ENCODE results near the gene ZNF282. TPM values are rescaled to one million over a fixed set of nuclear protein-coding genes. Genes with fewer than 3 reads are reported as not detected.
A peak's percentile ranks its signal among the peaks of the same experiment; 100 is the strongest.

The ZNF282 gene
- total and polyA plus RNA-seq, 9 of the 15 experiments (the other 6 are each of a cell fraction or from before 2014, with no cell fraction given): 0.76 to 58.6 (median 17.4) TPM

DNA sequence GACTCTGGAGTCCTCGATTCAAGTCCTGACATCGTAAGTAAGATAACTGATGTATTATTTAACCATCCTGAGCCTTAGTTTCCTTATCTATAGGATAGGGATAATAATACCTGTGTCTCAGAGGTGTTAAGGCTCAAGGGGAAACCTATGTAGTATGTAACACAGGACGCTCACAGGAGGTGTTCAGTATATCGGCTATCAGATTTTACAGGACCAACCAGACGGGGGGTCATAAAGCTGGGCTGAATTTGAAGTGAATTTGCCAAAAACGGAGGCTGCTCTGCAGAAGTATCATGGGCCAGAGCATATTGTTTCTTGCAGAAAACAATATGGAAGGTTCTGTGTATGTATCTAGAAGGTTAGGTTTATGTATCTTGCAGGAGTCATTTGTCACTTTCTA lies 11.1 kb upstream of the ZNF282 start:
- H3K4me2 ChIP-seq (ENCODE audit: insufficient read depth, low read length): no peak overlapping the region
- no peak overlapping the region for H2AFZ ChIP-seq (ENCODE audit: low read depth, low read length)
- no peak overlapping the region for H3K4me3 ChIP-seq
- intact Hi-C loops (cut with micrococcal nuclease) (no loop called here), in situ Hi-C loops (cut with MboI) (no loop called here)
- no peaks in the 10 kb centered on the region for H3K79me2 ChIP-seq (ENCODE audit: control insufficient read depth, insufficient read depth, low read length)
- no TSS peak for BruUV-seq (replicated peaks)
- WGBS (ENCODE audit: insufficient coverage, low coverage, missing lambda C conversion rate): 76% methylated on average over 6 of the region's 6 CpGs
- ATAC-seq: no peak
- H4K20me1 ChIP-seq (replicated peaks; ENCODE audit: control insufficient read depth, insufficient read depth, low read length): no peaks in the 10 kb centered on the region
- DNase-seq (ENCODE audit: extremely low read depth in 1 of 4, low spot score in 3 of 4): no peak
- no peaks in the 10 kb centered on the region for H3K9me1 ChIP-seq (ENCODE audit: control insufficient read depth, insufficient read depth, low read length)
- ChIA-PET CTCF (ENCODE audit: low intra/inter-chr PET ratio) (no interaction called here), POLR2A (interaction anchor here (1.1 to 2.9 kb wide), 3 partner anchors 9 to 19 kb away, joined by 3 to 12 read pairs (median 4); partner anchors contain the start of gene ZNF282)
- H3K9ac ChIP-seq (ENCODE audit: insufficient read depth in 1 of 2, low read depth in 2 of 2, low read length in 2 of 2): no peak overlapping the region
- peaks cover 0 to 2% of the 10 kb centered on the region in 2 experiments; a peak in 1 of 5 replicates for H3K4me1 ChIP-seq (replicated peaks in 1 of 2; ENCODE audit: control insufficient read depth in 2 of 2, insufficient read depth in 2 of 2, low read length in 2 of 2)
- peaks cover 33% of the 10 kb centered on the region for H3K36me3 ChIP-seq (ENCODE audit: control insufficient read depth, insufficient read depth, low read length)
- no peak overlapping the region for H3K27ac ChIP-seq (ENCODE audit: extremely low read depth, low read depth, low read length)
- H3K27me3 ChIP-seq (ENCODE audit: control insufficient read depth in 2 of 2, insufficient read depth in 2 of 2, low read length in 2 of 2): no peaks in the 10 kb centered on the region
- H3K9me3 ChIP-seq (replicated peaks; ENCODE audit: control insufficient read depth, insufficient read depth, low read depth, low read length): no peaks in the 10 kb centered on the region
- FAIRE-seq: no peak
- no peak for TF ChIP-seq OTX1 (CRISPR knock-in tag; IDR thresholded peaks at IDR 0.05)
- no peak for TF ChIP-seq CHD4 (IDR thresholded peaks at IDR 0.05; ENCODE audit: insufficient read depth, insufficient replicate concordance, low read depth, low read length, poor library complexity, severe bottlenecking)
- 0 out of 2 replicates have a peak, but pooled peaks have one; percentile 29 for TF ChIP-seq POLR2AphosphoS5 (IDR thresholded peaks at IDR 0.05; ENCODE audit: control insufficient read depth, insufficient read depth, low read depth, low read length)
- TF ChIP-seq, protein P1, sequence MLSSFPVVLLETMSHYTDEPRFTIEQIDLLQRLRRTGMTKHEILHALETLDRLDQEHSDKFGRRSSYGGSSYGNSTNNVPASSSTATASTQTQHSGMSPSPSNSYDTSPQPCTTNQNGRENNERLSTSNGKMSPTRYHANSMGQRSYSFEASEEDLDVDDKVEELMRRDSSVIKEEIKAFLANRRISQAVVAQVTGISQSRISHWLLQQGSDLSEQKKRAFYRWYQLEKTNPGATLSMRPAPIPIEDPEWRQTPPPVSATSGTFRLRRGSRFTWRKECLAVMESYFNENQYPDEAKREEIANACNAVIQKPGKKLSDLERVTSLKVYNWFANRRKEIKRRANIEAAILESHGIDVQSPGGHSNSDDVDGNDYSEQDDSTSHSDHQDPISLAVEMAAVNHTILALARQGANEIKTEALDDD (IDR thresholded peaks at IDR 0.05): no peak
- peak; percentile 45; the same call in 1 of the 2 replicates for TF ChIP-seq POLR2AphosphoS2 (IDR thresholded peaks at IDR 0.05; ENCODE audit: low read length)
- no peak for TF ChIP-seq ZFPM2 (CRISPR knock-in tag; IDR thresholded peaks at IDR 0.05)
- TF ChIP-seq, protein P2, sequence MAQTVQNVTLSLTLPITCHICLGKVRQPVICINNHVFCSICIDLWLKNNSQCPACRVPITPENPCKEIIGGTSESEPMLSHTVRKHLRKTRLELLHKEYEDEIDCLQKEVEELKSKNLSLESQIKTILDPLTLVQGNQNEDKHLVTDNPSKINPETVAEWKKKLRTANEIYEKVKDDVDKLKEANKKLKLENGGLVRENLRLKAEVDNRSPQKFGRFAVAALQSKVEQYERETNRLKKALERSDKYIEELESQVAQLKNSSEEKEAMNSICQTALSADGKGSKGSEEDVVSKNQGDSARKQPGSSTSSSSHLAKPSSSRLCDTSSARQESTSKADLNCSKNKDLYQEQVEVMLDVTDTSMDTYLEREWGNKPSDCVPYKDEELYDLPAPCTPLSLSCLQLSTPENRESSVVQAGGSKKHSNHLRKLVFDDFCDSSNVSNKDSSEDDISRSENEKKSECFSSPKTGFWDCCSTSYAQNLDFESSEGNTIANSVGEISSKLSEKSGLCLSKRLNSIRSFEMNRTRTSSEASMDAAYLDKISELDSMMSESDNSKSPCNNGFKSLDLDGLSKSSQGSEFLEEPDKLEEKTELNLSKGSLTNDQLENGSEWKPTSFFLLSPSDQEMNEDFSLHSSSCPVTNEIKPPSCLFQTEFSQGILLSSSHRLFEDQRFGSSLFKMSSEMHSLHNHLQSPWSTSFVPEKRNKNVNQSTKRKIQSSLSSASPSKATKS (CRISPR knock-in tag; IDR thresholded peaks at IDR 0.05): no peak
- TF ChIP-seq, protein P3, sequence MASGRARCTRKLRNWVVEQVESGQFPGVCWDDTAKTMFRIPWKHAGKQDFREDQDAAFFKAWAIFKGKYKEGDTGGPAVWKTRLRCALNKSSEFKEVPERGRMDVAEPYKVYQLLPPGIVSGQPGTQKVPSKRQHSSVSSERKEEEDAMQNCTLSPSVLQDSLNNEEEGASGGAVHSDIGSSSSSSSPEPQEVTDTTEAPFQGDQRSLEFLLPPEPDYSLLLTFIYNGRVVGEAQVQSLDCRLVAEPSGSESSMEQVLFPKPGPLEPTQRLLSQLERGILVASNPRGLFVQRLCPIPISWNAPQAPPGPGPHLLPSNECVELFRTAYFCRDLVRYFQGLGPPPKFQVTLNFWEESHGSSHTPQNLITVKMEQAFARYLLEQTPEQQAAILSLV (tag; IDR thresholded peaks at IDR 0.05): no peak
- TF ChIP-seq, protein P4, sequence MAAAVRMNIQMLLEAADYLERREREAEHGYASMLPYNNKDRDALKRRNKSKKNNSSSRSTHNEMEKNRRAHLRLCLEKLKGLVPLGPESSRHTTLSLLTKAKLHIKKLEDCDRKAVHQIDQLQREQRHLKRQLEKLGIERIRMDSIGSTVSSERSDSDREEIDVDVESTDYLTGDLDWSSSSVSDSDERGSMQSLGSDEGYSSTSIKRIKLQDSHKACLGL (CRISPR knock-in tag; IDR thresholded peaks at IDR 0.05; ENCODE audit: borderline replicate concordance, poor library complexity, severe bottlenecking): no peak
